SK-N-SH treated with all-trans-retinoic acid at 6 μM for 48 hours (cell line): Measurements from ENCODE around the gene OMG.

Experiments used
- ATAC-seq: fragments of 200-7000 bp; cut with Tn5 transposase; 3 replicates; pipeline ENCODE4 v1.9.1; 2020; ENCODE audit warnings: mild to moderate bottlenecking, moderate library complexity
- ARNTL ChIP-seq: fragments of 450-650 bp; formaldehyde crosslinking; IDR thresholded peaks from 2 replicates; pipeline ENCODE4 v1.5.0; 2020; ENCODE audit warnings: low read depth, mild to moderate bottlenecking, moderate library complexity, borderline replicate concordance
- CSDC2 ChIP-seq: fragments of 250-450 bp; sonication (Bioruptor Pico); IDR thresholded peaks from 2 replicates; pipeline ENCODE4 v1.5.0; 2020; ENCODE audit warnings: mild to moderate bottlenecking, moderate library complexity
- ESRRG ChIP-seq: fragments of 250-450 bp; sonication (Bioruptor Pico); IDR thresholded peaks from 2 replicates; pipeline ENCODE4 v1.6.1; 2021; ENCODE audit warnings: mild to moderate bottlenecking
- GLIS3 ChIP-seq: fragments of 250-450 bp; sonication (Bioruptor Pico); IDR thresholded peaks from 2 replicates; pipeline ENCODE4 v1.5.0; 2020; ENCODE audit warnings: mild to moderate bottlenecking, moderate library complexity
- ISL1 ChIP-seq: fragments of 250-450 bp; sonication (Bioruptor Pico); IDR thresholded peaks from 2 replicates; pipeline ENCODE4 v2.1.2; 2022; ENCODE audit warnings: mild to moderate bottlenecking, moderate library complexity
- OSR1 ChIP-seq: fragments of 250-450 bp; sonication (Bioruptor Pico); IDR thresholded peaks from 2 replicates; pipeline ENCODE4 v1.8.0; 2022; ENCODE audit warnings: moderate library complexity, mild to moderate bottlenecking, inconsistent platforms
- PPARA ChIP-seq: fragments of 250-450 bp; sonication (Bioruptor Pico); IDR thresholded peaks from 2 replicates; pipeline ENCODE4 v1.5.0; 2020; ENCODE audit warnings: mild to moderate bottlenecking, borderline replicate concordance
- RARB ChIP-seq: fragments of 250-450 bp; sonication (Bioruptor Pico); IDR thresholded peaks from 2 replicates; pipeline ENCODE4 v1.8.0; 2021; ENCODE audit warnings: mild to moderate bottlenecking, moderate library complexity
- TOX ChIP-seq: fragments of 250-450 bp; sonication (Bioruptor Pico); IDR thresholded peaks from 2 replicates; pipeline ENCODE4 v1.8.0; 2021; ENCODE audit warnings: mild to moderate bottlenecking, moderate library complexity, borderline replicate concordance
- ZC3H10 ChIP-seq: fragments of 250-450 bp; sonication (Bioruptor Pico); IDR thresholded peaks from 2 replicates; pipeline ENCODE4 v1.5.1; 2021; ENCODE audit warnings: mild to moderate bottlenecking, moderate library complexity
- ZFP3 ChIP-seq: fragments of 250-450 bp; sonication (Bioruptor Pico); IDR thresholded peaks from 2 replicates; pipeline ENCODE4 v1.5.0; 2020; ENCODE audit warnings: mild to moderate bottlenecking, moderate library complexity
- ZNF565 ChIP-seq: fragments of 450-650 bp; formaldehyde crosslinking; conservative IDR thresholded peaks from 2 replicates; pipeline ENCODE4 v1.5.0; 2020; ENCODE audit warnings: low read depth, mild to moderate bottlenecking, moderate library complexity
- ZNF8 ChIP-seq: fragments of 450-650 bp; formaldehyde crosslinking; IDR thresholded peaks from 2 replicates; pipeline ENCODE4 v1.5.0; 2020; ENCODE audit warnings: mild to moderate bottlenecking, moderate library complexity
- TF ChIP-seq, protein P1 (sequence below): fragments of 250-450 bp; sonication (Bioruptor Pico); IDR thresholded peaks from 2 replicates; pipeline ENCODE4 v1.8.0; 2020; ENCODE audit warnings: mild to moderate bottlenecking, moderate library complexity, borderline replicate concordance
- TF ChIP-seq, protein P2 (sequence below): fragments of 250-450 bp; sonication (Bioruptor Pico); IDR thresholded peaks from 2 replicates; pipeline ENCODE4 v1.5.1; 2021; ENCODE audit warnings: mild to moderate bottlenecking, moderate library complexity
- TF ChIP-seq, protein P3 (sequence below): fragments of 250-450 bp; sonication (Bioruptor Pico); IDR thresholded peaks from 2 replicates; pipeline ENCODE4 v1.5.1; 2020; ENCODE audit warnings: low read depth, mild to moderate bottlenecking, moderate library complexity
- TF ChIP-seq, protein P4 (sequence below): fragments of 250-450 bp; sonication (Bioruptor Pico); IDR thresholded peaks from 2 replicates; pipeline ENCODE4 v1.5.0; 2020; ENCODE audit warnings: mild to moderate bottlenecking, moderate library complexity

The OMG gene

GRCh38 chr17:31251970-31252328 lies 45.1 kb downstream of the OMG start:
- TF ChIP-seq, protein P1, sequence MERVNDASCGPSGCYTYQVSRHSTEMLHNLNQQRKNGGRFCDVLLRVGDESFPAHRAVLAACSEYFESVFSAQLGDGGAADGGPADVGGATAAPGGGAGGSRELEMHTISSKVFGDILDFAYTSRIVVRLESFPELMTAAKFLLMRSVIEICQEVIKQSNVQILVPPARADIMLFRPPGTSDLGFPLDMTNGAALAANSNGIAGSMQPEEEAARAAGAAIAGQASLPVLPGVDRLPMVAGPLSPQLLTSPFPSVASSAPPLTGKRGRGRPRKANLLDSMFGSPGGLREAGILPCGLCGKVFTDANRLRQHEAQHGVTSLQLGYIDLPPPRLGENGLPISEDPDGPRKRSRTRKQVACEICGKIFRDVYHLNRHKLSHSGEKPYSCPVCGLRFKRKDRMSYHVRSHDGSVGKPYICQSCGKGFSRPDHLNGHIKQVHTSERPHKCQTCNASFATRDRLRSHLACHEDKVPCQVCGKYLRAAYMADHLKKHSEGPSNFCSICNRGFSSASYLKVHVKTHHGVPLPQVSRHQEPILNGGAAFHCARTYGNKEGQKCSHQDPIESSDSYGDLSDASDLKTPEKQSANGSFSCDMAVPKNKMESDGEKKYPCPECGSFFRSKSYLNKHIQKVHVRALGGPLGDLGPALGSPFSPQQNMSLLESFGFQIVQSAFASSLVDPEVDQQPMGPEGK (CRISPR knock-in tag) = no peak
- TF ChIP-seq CSDC2 (CRISPR knock-in tag) (no peak), ZNF8 (CRISPR knock-in tag) (no peak), ARNTL (CRISPR knock-in tag) (no peak)
- TF ChIP-seq, protein P2, sequence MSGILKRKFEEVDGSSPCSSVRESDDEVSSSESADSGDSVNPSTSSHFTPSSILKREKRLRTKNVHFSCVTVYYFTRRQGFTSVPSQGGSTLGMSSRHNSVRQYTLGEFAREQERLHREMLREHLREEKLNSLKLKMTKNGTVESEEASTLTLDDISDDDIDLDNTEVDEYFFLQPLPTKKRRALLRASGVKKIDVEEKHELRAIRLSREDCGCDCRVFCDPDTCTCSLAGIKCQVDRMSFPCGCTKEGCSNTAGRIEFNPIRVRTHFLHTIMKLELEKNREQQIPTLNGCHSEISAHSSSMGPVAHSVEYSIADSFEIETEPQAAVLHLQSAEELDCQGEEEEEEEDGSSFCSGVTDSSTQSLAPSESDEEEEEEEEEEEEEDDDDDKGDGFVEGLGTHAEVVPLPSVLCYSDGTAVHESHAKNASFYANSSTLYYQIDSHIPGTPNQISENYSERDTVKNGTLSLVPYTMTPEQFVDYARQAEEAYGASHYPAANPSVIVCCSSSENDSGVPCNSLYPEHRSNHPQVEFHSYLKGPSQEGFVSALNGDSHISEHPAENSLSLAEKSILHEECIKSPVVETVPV (CRISPR knock-in tag) = no peak
- TF ChIP-seq, all 23 proteins: peak for 0
- no peak for ATAC-seq

DNA sequence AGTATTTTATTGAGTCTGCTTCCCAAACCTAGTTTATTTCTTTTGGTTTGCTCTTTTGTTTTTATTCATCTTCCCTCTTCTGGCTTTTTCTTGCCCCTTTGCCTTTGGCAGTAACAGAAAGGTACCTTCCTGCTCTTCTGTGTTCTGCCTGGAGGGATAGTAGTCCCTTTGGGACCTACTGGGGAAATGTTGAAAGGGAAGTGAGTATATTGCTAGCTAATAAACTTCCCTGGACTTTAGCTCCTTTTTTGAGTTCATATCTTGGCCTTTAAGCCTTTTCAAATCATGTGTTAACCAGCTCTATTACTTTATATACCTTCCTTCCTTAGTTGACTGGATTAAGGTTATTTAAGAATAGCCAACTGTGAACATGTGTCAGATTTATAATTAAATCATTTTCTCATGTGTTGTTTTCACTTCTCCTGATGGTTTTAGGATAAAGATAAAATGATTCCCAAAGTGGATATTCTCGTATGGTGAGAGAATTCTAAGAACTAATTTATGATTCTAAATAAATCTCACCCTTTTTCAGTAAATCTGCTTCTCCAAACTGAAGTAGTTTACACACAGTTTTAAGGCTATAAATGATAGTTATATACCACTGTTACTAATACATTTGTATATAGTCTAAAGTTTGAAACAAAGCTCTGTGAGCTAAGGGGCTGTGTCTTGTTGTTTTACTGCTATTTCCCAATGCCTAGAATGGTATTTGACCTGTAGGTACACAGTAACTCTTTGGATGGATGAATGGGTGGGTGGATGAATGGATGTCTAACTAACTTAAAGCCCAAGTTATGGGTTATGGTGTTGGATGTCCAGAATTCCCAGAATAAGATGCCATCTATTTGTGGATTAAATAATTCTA lies 45.7 kb downstream of the OMG start:
- TF ChIP-seq OSR1 (no peak), ESRRG (no peak), ISL1 (CRISPR knock-in tag) (no peak)
- no peak for ATAC-seq

DNA sequence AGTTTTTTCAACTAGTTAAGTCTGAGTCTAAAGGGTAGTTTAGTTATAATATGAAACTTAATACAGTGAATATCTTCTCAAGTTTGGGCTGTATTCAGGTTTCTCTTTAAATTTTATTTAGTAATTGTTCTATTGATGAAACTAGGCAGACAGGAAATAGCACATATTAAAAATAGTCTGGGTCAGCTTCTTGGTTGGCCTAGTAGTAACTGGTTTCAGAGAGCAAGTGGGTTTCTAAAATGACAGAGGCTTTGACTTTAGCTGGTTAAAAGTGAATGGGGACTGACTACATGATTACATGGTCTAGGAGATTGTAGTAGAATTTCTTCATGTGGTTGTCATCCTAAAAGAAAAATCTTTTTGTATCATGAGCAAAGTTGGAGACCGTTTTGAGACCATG lies 46.8 kb downstream of the OMG start:
- TF ChIP-seq ZNF8 (CRISPR knock-in tag) = no peak
- no peak for TF ChIP-seq RARB (CRISPR knock-in tag)
- no peak for TF ChIP-seq PPARA (CRISPR knock-in tag)
- TF ChIP-seq, protein P2 (CRISPR knock-in tag) = no peak
- TF ChIP-seq TOX (CRISPR knock-in tag) = no peak
- TF ChIP-seq OSR1 = no peak
- TF ChIP-seq, protein P3, sequence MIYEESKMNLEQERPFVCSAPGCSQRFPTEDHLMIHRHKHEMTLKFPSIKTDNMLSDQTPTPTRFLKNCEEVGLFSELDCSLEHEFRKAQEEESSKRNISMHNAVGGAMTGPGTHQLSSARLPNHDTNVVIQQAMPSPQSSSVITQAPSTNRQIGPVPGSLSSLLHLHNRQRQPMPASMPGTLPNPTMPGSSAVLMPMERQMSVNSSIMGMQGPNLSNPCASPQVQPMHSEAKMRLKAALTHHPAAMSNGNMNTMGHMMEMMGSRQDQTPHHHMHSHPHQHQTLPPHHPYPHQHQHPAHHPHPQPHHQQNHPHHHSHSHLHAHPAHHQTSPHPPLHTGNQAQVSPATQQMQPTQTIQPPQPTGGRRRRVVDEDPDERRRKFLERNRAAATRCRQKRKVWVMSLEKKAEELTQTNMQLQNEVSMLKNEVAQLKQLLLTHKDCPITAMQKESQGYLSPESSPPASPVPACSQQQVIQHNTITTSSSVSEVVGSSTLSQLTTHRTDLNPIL (CRISPR knock-in tag) = no peak
- TF ChIP-seq GLIS3 (CRISPR knock-in tag) = no peak
- no peak for TF ChIP-seq ZNF565 (CRISPR knock-in tag)
- TF ChIP-seq, protein P4, sequence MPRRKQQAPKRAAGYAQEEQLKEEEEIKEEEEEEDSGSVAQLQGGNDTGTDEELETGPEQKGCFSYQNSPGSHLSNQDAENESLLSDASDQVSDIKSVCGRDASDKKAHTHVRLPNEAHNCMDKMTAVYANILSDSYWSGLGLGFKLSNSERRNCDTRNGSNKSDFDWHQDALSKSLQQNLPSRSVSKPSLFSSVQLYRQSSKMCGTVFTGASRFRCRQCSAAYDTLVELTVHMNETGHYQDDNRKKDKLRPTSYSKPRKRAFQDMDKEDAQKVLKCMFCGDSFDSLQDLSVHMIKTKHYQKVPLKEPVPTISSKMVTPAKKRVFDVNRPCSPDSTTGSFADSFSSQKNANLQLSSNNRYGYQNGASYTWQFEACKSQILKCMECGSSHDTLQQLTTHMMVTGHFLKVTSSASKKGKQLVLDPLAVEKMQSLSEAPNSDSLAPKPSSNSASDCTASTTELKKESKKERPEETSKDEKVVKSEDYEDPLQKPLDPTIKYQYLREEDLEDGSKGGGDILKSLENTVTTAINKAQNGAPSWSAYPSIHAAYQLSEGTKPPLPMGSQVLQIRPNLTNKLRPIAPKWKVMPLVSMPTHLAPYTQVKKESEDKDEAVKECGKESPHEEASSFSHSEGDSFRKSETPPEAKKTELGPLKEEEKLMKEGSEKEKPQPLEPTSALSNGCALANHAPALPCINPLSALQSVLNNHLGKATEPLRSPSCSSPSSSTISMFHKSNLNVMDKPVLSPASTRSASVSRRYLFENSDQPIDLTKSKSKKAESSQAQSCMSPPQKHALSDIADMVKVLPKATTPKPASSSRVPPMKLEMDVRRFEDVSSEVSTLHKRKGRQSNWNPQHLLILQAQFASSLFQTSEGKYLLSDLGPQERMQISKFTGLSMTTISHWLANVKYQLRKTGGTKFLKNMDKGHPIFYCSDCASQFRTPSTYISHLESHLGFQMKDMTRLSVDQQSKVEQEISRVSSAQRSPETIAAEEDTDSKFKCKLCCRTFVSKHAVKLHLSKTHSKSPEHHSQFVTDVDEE (CRISPR knock-in tag) = no peak
- no peak; the same call in 2 of the 3 replicates for ATAC-seq

DNA sequence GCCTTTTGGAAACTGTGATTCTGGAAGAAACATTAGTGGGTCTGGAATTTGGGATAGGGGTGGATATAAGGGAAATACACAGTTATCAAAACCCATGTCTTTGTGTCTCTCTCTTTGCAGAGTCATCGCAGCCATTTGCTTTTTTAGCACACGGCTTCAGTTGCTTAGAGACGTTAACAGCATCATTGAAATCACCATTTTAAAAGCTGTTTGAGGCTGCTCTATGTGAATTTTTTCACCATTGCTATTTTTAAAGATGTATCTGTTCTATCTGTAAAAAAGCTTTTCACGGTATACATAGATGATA lies 47.3 kb downstream of the OMG start:
- peak; percentile 8; the same call in 1 of the 3 replicates for ATAC-seq
- no peak for TF ChIP-seq TOX (CRISPR knock-in tag)
- no peak for TF ChIP-seq ARNTL (CRISPR knock-in tag)
- TF ChIP-seq, protein P4 (CRISPR knock-in tag) = no peak
- no peak for TF ChIP-seq ZC3H10 (CRISPR knock-in tag)
- TF ChIP-seq ZFP3 = no peak
- no peak for TF ChIP-seq ESRRG
- TF ChIP-seq PPARA (CRISPR knock-in tag) = no peak
- TF ChIP-seq GLIS3 (CRISPR knock-in tag) = no peak
- TF ChIP-seq RARB (CRISPR knock-in tag) = no peak
- no peak for TF ChIP-seq OSR1
- no peak for TF ChIP-seq ISL1 (CRISPR knock-in tag)
- TF ChIP-seq, protein P2 (CRISPR knock-in tag) = no peak
